Kidney capillary endothelial cell (primary cell): ENCODE data around the gene DUSP22.
A peak's percentile ranks its signal among the peaks of the same experiment; 100 is the strongest.
"Not testable (repeated sequence)": the region's sequence is repeated elsewhere in the genome, so short reads cannot be mapped to it uniquely, and the experiment has no call there.

ENCODE experiments used
- DNase-seq: peaks from one replicate; pipeline ENCODE4 v3.0.0-alpha.2; 2018; ENCODE audit warnings: low spot score

DUSP22 gene

GRCh38 chr6:291697-292505 is at the start of gene DUSP22:
Gene DUSP22 (plus strand): TSS chr6:292487. CDS start chr6:292540, 53 bp downstream.
- peak; percentile 76 for DNase-seq

- no peak for DNase-seq
Observed at GRCh38 chr6:246352-246751, 45.9 kb upstream of the DUSP22 start.

GRCh38 chr6:247351-247750 is 44.9 kb upstream of the DUSP22 start:
- DNase-seq, result no peak

GRCh38 chr6:248046-248445 is 44.2 kb upstream of the DUSP22 start:
- not testable (repeated sequence) for DNase-seq

- DNase-seq, result no peak
Observed at GRCh38 chr6:250676-251075, 41.6 kb upstream of the DUSP22 start.

GRCh38 chr6:251920-252319 is 40.4 kb upstream of the DUSP22 start:
- no peak for DNase-seq

GRCh38 chr6:252775-253535 is 39.3 kb upstream of the DUSP22 start:
- no peak for DNase-seq

- DNase-seq, result no peak
Observed at GRCh38 chr6:254016-254415, 38.3 kb upstream of the DUSP22 start.

- no peak for DNase-seq
Observed at GRCh38 chr6:255041-255750, 37.1 kb upstream of the DUSP22 start.

- no peak for DNase-seq
Observed at GRCh38 chr6:255751-256083, 36.6 kb upstream of the DUSP22 start.

- DNase-seq, result no peak
Observed at GRCh38 chr6:256169-256568, 36.1 kb upstream of the DUSP22 start.

- DNase-seq, result peak; percentile 36
Observed at GRCh38 chr6:257031-257725, 35.1 kb upstream of the DUSP22 start.

GRCh38 chr6:257774-258173 is 34.5 kb upstream of the DUSP22 start:
- no peak for DNase-seq

- DNase-seq, result no peak
Observed at GRCh38 chr6:259316-259715, 33.0 kb upstream of the DUSP22 start.

GRCh38 chr6:259901-260508 is 32.3 kb upstream of the DUSP22 start:
- no peak for DNase-seq

- DNase-seq, result no peak
Observed at GRCh38 chr6:264626-265025, 27.7 kb upstream of the DUSP22 start.

- DNase-seq, result no peak
Observed at GRCh38 chr6:268394-268935, 23.8 kb upstream of the DUSP22 start.

- no peak for DNase-seq
Observed at GRCh38 chr6:273551-274058, 18.7 kb upstream of the DUSP22 start.

- no peak for DNase-seq
Observed at GRCh38 chr6:277746-278145, 14.5 kb upstream of the DUSP22 start.

GRCh38 chr6:278494-278893 is 13.8 kb upstream of the DUSP22 start:
- no peak for DNase-seq

- no peak for DNase-seq
Observed at GRCh38 chr6:279341-280029, 12.8 kb upstream of the DUSP22 start.
